SK-N-SH treated with all-trans-retinoic acid at 6 μM for 48 hours (cell line): ENCODE data around the gene SOHLH1.

Experiments used
- ATAC-seq: fragments of 200-7000 bp; cut with Tn5 transposase; 3 replicates; pipeline ENCODE4 v1.9.1; 2020; ENCODE audit warnings: mild to moderate bottlenecking, moderate library complexity
- ARNTL ChIP-seq: fragments of 450-650 bp; formaldehyde crosslinking; IDR thresholded peaks from 2 replicates; pipeline ENCODE4 v1.5.0; 2020; ENCODE audit warnings: low read depth, mild to moderate bottlenecking, moderate library complexity, borderline replicate concordance
- BACH2 ChIP-seq: fragments of 250-450 bp; sonication (Bioruptor Pico); IDR thresholded peaks from 2 replicates; pipeline ENCODE4 v1.9.0; 2021; ENCODE audit warnings: mild to moderate bottlenecking, borderline replicate concordance
- CSDC2 ChIP-seq: fragments of 250-450 bp; sonication (Bioruptor Pico); IDR thresholded peaks from 2 replicates; pipeline ENCODE4 v1.5.0; 2020; ENCODE audit warnings: mild to moderate bottlenecking, moderate library complexity
- CSRNP3 ChIP-seq: fragments of 250-450 bp; sonication (Bioruptor Pico); IDR thresholded peaks from 2 replicates; pipeline ENCODE4 v1.5.1; 2021; ENCODE audit warnings: mild to moderate bottlenecking, moderate library complexity
- ESRRG ChIP-seq: fragments of 250-450 bp; sonication (Bioruptor Pico); IDR thresholded peaks from 2 replicates; pipeline ENCODE4 v1.6.1; 2021; ENCODE audit warnings: mild to moderate bottlenecking
- GLIS3 ChIP-seq: fragments of 250-450 bp; sonication (Bioruptor Pico); IDR thresholded peaks from 2 replicates; pipeline ENCODE4 v1.5.0; 2020; ENCODE audit warnings: mild to moderate bottlenecking, moderate library complexity
- ISL1 ChIP-seq: fragments of 250-450 bp; sonication (Bioruptor Pico); IDR thresholded peaks from 2 replicates; pipeline ENCODE4 v2.1.2; 2022; ENCODE audit warnings: mild to moderate bottlenecking, moderate library complexity
- OSR1 ChIP-seq: fragments of 250-450 bp; sonication (Bioruptor Pico); IDR thresholded peaks from 2 replicates; pipeline ENCODE4 v1.8.0; 2022; ENCODE audit warnings: moderate library complexity, mild to moderate bottlenecking, inconsistent platforms
- PATZ1 ChIP-seq: fragments of 250-450 bp; sonication (Bioruptor Pico); IDR thresholded peaks from 2 replicates; pipeline ENCODE4 v1.8.0; 2020; ENCODE audit warnings: mild to moderate bottlenecking, moderate library complexity, borderline replicate concordance
- POU6F1 ChIP-seq: fragments of 250-450 bp; sonication (Bioruptor Pico); IDR thresholded peaks from 2 replicates; pipeline ENCODE4 v1.8.0; 2021; ENCODE audit warnings: low read depth, mild to moderate bottlenecking, moderate library complexity, borderline replicate concordance
- PPARA ChIP-seq: fragments of 250-450 bp; sonication (Bioruptor Pico); IDR thresholded peaks from 2 replicates; pipeline ENCODE4 v1.5.0; 2020; ENCODE audit warnings: mild to moderate bottlenecking, borderline replicate concordance
- RARB ChIP-seq: fragments of 250-450 bp; sonication (Bioruptor Pico); IDR thresholded peaks from 2 replicates; pipeline ENCODE4 v1.8.0; 2021; ENCODE audit warnings: mild to moderate bottlenecking, moderate library complexity
- SNAI2 ChIP-seq: fragments of 250-450 bp; sonication (Bioruptor Pico); IDR thresholded peaks from 2 replicates; pipeline ENCODE4 v1.5.0; 2020; ENCODE audit warnings: mild to moderate bottlenecking, moderate library complexity
- TSHZ2 ChIP-seq: fragments of 250-450 bp; sonication (Bioruptor Pico); IDR thresholded peaks from 2 replicates; pipeline ENCODE4 v1.5.0; 2020; ENCODE audit warnings: mild to moderate bottlenecking, moderate library complexity
- ZC3H10 ChIP-seq: fragments of 250-450 bp; sonication (Bioruptor Pico); IDR thresholded peaks from 2 replicates; pipeline ENCODE4 v1.5.1; 2021; ENCODE audit warnings: mild to moderate bottlenecking, moderate library complexity
- ZFP3 ChIP-seq: fragments of 250-450 bp; sonication (Bioruptor Pico); IDR thresholded peaks from 2 replicates; pipeline ENCODE4 v1.5.0; 2020; ENCODE audit warnings: mild to moderate bottlenecking, moderate library complexity
- ZNF565 ChIP-seq: fragments of 450-650 bp; formaldehyde crosslinking; conservative IDR thresholded peaks from 2 replicates; pipeline ENCODE4 v1.5.0; 2020; ENCODE audit warnings: low read depth, mild to moderate bottlenecking, moderate library complexity
- ZNF8 ChIP-seq: fragments of 450-650 bp; formaldehyde crosslinking; IDR thresholded peaks from 2 replicates; pipeline ENCODE4 v1.5.0; 2020; ENCODE audit warnings: mild to moderate bottlenecking, moderate library complexity

Gene SOHLH1

GRCh38 chr9:135707252-135708138 is 8.2 kb upstream of the SOHLH1 start:
- TF ChIP-seq PATZ1 (CRISPR knock-in tag) = no peak
- no peak for TF ChIP-seq ZNF8 (CRISPR knock-in tag)
- TF ChIP-seq RARB (CRISPR knock-in tag) = no peak
- no peak for TF ChIP-seq CSDC2 (CRISPR knock-in tag)
- TF ChIP-seq ISL1 (CRISPR knock-in tag) = no peak
- TF ChIP-seq ZNF565 (CRISPR knock-in tag) = no peak
- no peak for TF ChIP-seq OSR1 (CRISPR knock-in tag)
- no peak for TF ChIP-seq ARNTL (CRISPR knock-in tag)
- no peak for TF ChIP-seq PPARA (CRISPR knock-in tag)
- TF ChIP-seq ZC3H10 (CRISPR knock-in tag) = no peak
- TF ChIP-seq CSRNP3 = no peak
- TF ChIP-seq ZFP3 = no peak
- TF ChIP-seq TSHZ2 (CRISPR knock-in tag) = no peak
- no peak for TF ChIP-seq POU6F1 (CRISPR knock-in tag)
- ATAC-seq = no peak

GRCh38 chr9:135706288-135706687 is 7.0 kb upstream of the SOHLH1 start:
- no peak for TF ChIP-seq BACH2 (CRISPR knock-in tag)
- no peak for TF ChIP-seq PATZ1 (CRISPR knock-in tag)
- TF ChIP-seq PPARA (CRISPR knock-in tag) = no peak
- no peak for TF ChIP-seq GLIS3 (CRISPR knock-in tag)
- no peak for ATAC-seq

- ATAC-seq = no peak
- TF ChIP-seq PPARA (CRISPR knock-in tag) = no peak
- no peak for TF ChIP-seq SNAI2 (CRISPR knock-in tag)
- no peak for TF ChIP-seq PATZ1 (CRISPR knock-in tag)
- no peak for TF ChIP-seq ESRRG
- no peak for TF ChIP-seq ZC3H10 (CRISPR knock-in tag)
Observed at GRCh38 chr9:135705376-135705775, 6.1 kb upstream of the SOHLH1 start.
